ENCODE results near the gene FHOD1. TPM values are rescaled to one million over a fixed set of nuclear protein-coding genes. Genes with fewer than 3 reads are reported as not detected.

FHOD1 gene
- polyA plus RNA-seq, 1 of the 3 experiments (the other 2 are of a cell fraction): 70.9 TPM

GRCh38 chr16:67268136-67268579 is 20.9 kb upstream of the FHOD1 start:
- Histone ChIP-seq H3K9me2 (no peaks in the 10 kb centered on the region), H3K4me1 (ENCODE audit: control insufficient read depth in 1 of 2, insufficient read depth in 2 of 2, low read depth in 1 of 2, low read length in 1 of 2) (peaks cover 0 to 7% of the 10 kb centered on the region in 2 experiments; a peak in 1 of 4 replicates), H3K9me3 (no peaks in the 10 kb centered on the region), H4K20me1 (ENCODE audit: insufficient read depth) (no peaks in the 10 kb centered on the region), H2AFZ (ENCODE audit: low read depth) (no peak overlapping the region), H3K9ac (peak overlapping the region; percentile 25; the same call in 1 of the 2 replicates), H3K4me3 (ENCODE audit: low read depth in 2 of 2, low read length in 1 of 2) (no peak overlapping the region), H3K27ac (ENCODE audit: low read depth in 2 of 2, low read length in 1 of 2) (peak overlapping the region in 1 of 2 experiments; percentile 77; a peak in 2 of 4 replicates), H3F3A (replicated peaks; ENCODE audit: insufficient read depth) (peaks cover 21% of the 10 kb centered on the region), H3K27me3 (ENCODE audit: insufficient read depth) (no peaks in the 10 kb centered on the region), H3K4me2 (no peak overlapping the region), H3K36me3 (replicated peaks in 1 of 2; ENCODE audit: control insufficient read depth in 1 of 2, insufficient read depth in 2 of 2, low read length in 1 of 2) (no peaks in the 10 kb centered on the region), H3K79me2 (ENCODE audit: insufficient read depth) (peaks cover 8% of the 10 kb centered on the region; the same call in 1 of the 2 replicates)
- ChIA-PET CTCF (interaction anchor here (0.6 to 4.7 kb wide), 5 partner anchors 8 to 154 kb away, joined by 3 to 24 read pairs (median 4); no protein-coding TSS in a partner anchor), POLR2A (no interaction called here)
- no peak for DNase-seq
- peak; percentile 75 for TF ChIP-seq NFIC (IDR thresholded peaks at IDR 0.05; ENCODE audit: borderline replicate concordance)
- TF ChIP-seq MAX (IDR thresholded peaks at IDR 0.05; ENCODE audit: low read depth): peak; percentile 73; the same call in 1 of the 2 replicates
- TF ChIP-seq EP300 (IDR thresholded peaks at IDR 0.05; ENCODE audit: borderline replicate concordance in 1 of 2, low read depth in 1 of 2, low read length in 1 of 2): peak in 1 of 2 experiments; percentile 56; a peak in 1 of 4 replicates
- 0 out of 2 replicates have a peak, but pooled peaks have one; percentile 26 for TF ChIP-seq ZBTB33 (IDR thresholded peaks at IDR 0.05; ENCODE audit: borderline replicate concordance, low read depth)
- TF ChIP-seq FOSL2 (IDR thresholded peaks at IDR 0.05; ENCODE audit: borderline replicate concordance, low read depth): peak; percentile 79
- TF ChIP-seq TEAD4 (IDR thresholded peaks at IDR 0.05; ENCODE audit: borderline replicate concordance, insufficient read depth): 0 out of 2 replicates have a peak, but pooled peaks have one; percentile 19
- TF ChIP-seq RCOR1 (IDR thresholded peaks at IDR 0.05; ENCODE audit: low read length): no peak
- TF ChIP-seq PBX3 (IDR thresholded peaks at IDR 0.05): peak; percentile 56
- TF ChIP-seq ELF1 (IDR thresholded peaks at IDR 0.05): no peak
- no peak for TF ChIP-seq RAD21 (IDR thresholded peaks at IDR 0.05; ENCODE audit: low read length)
- TF ChIP-seq TCF12 (IDR thresholded peaks at IDR 0.05): peak; percentile 62
- peak; percentile 70 for TF ChIP-seq JUND (IDR thresholded peaks at IDR 0.05)
- TF ChIP-seq RXRA (IDR thresholded peaks at IDR 0.05; ENCODE audit: borderline replicate concordance, low read depth): peak; percentile 65; the same call in 1 of the 2 replicates
- WGBS (ENCODE audit: low lambda C conversion rate): 41% methylated on average over 5 of the region's 5 CpGs

GRCh38 chr16:67265834-67266233 is 18.6 kb upstream of the FHOD1 start:
- Histone ChIP-seq H3K9me3 (no peaks in the 10 kb centered on the region), H3K4me1 (ENCODE audit: control insufficient read depth in 1 of 2, insufficient read depth in 2 of 2, low read depth in 1 of 2, low read length in 1 of 2) (peaks cover 3 to 7% of the 10 kb centered on the region in 2 experiments; a peak in 2 of 4 replicates), H3K27me3 (ENCODE audit: insufficient read depth) (no peaks in the 10 kb centered on the region), H3K4me3 (ENCODE audit: low read depth in 2 of 2, low read length in 1 of 2) (no peak overlapping the region), H2AFZ (ENCODE audit: low read depth) (no peak overlapping the region), H3K36me3 (replicated peaks in 1 of 2; ENCODE audit: control insufficient read depth in 1 of 2, insufficient read depth in 2 of 2, low read length in 1 of 2) (no peaks in the 10 kb centered on the region), H3K27ac (ENCODE audit: low read depth in 2 of 2, low read length in 1 of 2) (no peak overlapping the region), H3K4me2 (no peak overlapping the region), H3F3A (replicated peaks; ENCODE audit: insufficient read depth) (peaks cover 21% of the 10 kb centered on the region), H3K79me2 (ENCODE audit: insufficient read depth) (no peaks in the 10 kb centered on the region), H4K20me1 (ENCODE audit: insufficient read depth) (no peaks in the 10 kb centered on the region), H3K9ac (no peak overlapping the region), H3K9me2 (no peaks in the 10 kb centered on the region)
- POLR2A ChIA-PET: interaction anchor here (1.1 kb wide), 1 partner anchor 9 kb away, joined by 3 read pairs; no protein-coding TSS in a partner anchor
- 84% methylated on average over 7 of the region's 8 CpGs for WGBS (ENCODE audit: low lambda C conversion rate)
- no peak for TF ChIP-seq CHD2 (IDR thresholded peaks at IDR 0.05; ENCODE audit: low read length, partially characterized antibody)
- no peak for DNase-seq
- CTCF ChIA-PET: interaction anchor here (1.2 to 1.9 kb wide), 4 partner anchors 13 to 68 kb away, joined by 3 to 10 read pairs (median 4); partner anchors contain the start of gene FHOD1
